Thymus (tissue), 11 donors: ENCODE measurements around the gene TP63. TPM values are rescaled to one million over a fixed set of nuclear protein-coding genes. Genes with fewer than 3 reads are reported as not detected.

Experiments
- DNase-seq, 9 donors: peaks; one replicate each; pipeline ENCODE4 v3.0.0-alpha.2; 2013; ENCODE audit warnings: low spot score in 9 of 9, low read depth in 6 of 9, missing footprints in 1 of 9
- H3K27ac ChIP-seq, 2 donors: one replicate each; pipeline ENCODE4 v1.5.1; 2013; ENCODE audit warnings: control low read depth in 1 of 2, low read depth in 1 of 2, low read length in 1 of 2, mild to moderate bottlenecking in 1 of 2, moderate library complexity in 1 of 2
- H3K27me3 ChIP-seq, 2 donors: one replicate each; pipeline ENCODE4 v1.5.1; 2013; ENCODE audit warnings: low read length in 1 of 2; ENCODE audit not compliant: control insufficient read depth in 2 of 2, insufficient read depth in 1 of 2
- H3K36me3 ChIP-seq, 2 donors: one replicate each; pipeline ENCODE4 v1.5.1; 2013; ENCODE audit warnings: low read length in 1 of 2, mild to moderate bottlenecking in 1 of 2, moderate library complexity in 1 of 2; ENCODE audit not compliant: control insufficient read depth in 2 of 2, insufficient read depth in 2 of 2
- H3K4me1 ChIP-seq, 2 donors: one replicate each; pipeline ENCODE4 v1.5.1; 2013; ENCODE audit warnings: low read length in 2 of 2; ENCODE audit not compliant: control insufficient read depth in 2 of 2, insufficient read depth in 2 of 2
- H3K4me3 ChIP-seq, 2 donors: one replicate each; pipeline ENCODE4 v1.5.1; 2013; ENCODE audit warnings: low read length in 2 of 2, control low read depth in 1 of 2, mild to moderate bottlenecking in 1 of 2
- H3K9me3 ChIP-seq, 2 donors: one replicate each; pipeline ENCODE4 v1.5.1; 2013; ENCODE audit warnings: low read length in 1 of 2, mild to moderate bottlenecking in 1 of 2; ENCODE audit not compliant: control insufficient read depth in 2 of 2, insufficient read depth in 1 of 2
- WGBS: extraction: QIAGEN DNeasy Blood & Tissue Kit; methylation state at CpG from one replicate; pipeline ENCODE4 v1.1.7; 2013; 5-methylcytosine and 5-hydroxymethylcytosine counted together
- polyA plus RNA-seq: library from polyadenylated mRNA; stranded (reverse); fragments of 200-250 nt; gene quantifications from one replicate; pipeline ENCODE4 v1.2.3, GENCODE V29; 2013
- total RNA-seq: library from RNA; stranded (reverse); fragments of 120-200 nt; gene quantifications from one replicate; pipeline ENCODE4 v1.2.4, GENCODE V29; 2013
- donor health status: healthy.

TP63 gene
- total and polyA plus RNA-seq, 2 donors, result 17.3 to 47.1 TPM

DNA sequence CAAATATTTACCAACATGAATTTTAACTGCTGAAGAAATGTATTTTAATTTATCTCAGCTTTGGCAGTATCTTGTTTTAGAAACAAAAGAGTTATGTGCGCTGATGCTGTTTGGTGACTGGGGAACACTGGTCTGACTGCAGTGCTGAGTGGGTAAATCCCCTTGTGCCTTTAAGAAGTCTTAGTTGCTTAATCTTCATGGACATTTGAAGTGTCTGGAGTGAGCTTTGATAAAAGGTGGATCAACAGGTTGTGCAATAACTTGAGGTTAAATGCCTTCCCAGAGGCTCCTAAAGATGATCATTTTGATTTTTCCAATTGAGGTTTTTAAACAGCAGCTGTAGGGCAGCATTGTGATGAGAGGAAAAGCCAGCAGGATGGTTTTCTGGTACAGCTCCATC is 68.7 kb downstream of the TP63 start:
- no peaks in the 10 kb centered on the region for H3K9me3 ChIP-seq
- 96% methylated on average over 1 of the region's 1 CpG for WGBS
- no peaks in the 10 kb centered on the region for H3K36me3 ChIP-seq
- no peaks in the 10 kb centered on the region for H3K27me3 ChIP-seq
- H3K4me1 ChIP-seq, result no peaks in the 10 kb centered on the region
- H3K4me3 ChIP-seq, result no peak overlapping the region
- H3K27ac ChIP-seq, result no peak overlapping the region
- no peak for DNase-seq

GRCh38 chr3:189702066-189702646 is 71.0 kb downstream of the TP63 start:
- H3K4me3 ChIP-seq, result no peak overlapping the region
- no peak overlapping the region for H3K27ac ChIP-seq
- H3K36me3 ChIP-seq, result no peaks in the 10 kb centered on the region
- no peaks in the 10 kb centered on the region for H3K9me3 ChIP-seq
- no peaks in the 10 kb centered on the region for H3K27me3 ChIP-seq
- no peak for DNase-seq
- H3K4me1 ChIP-seq, result no peaks in the 10 kb centered on the region
- WGBS, result 96% methylated on average over 1 of the region's 1 CpG

GRCh38 chr3:189703865-189704264 is 72.7 kb downstream of the TP63 start:
- no peak for DNase-seq
- WGBS, result 48% methylated on average over 1 of the region's 1 CpG
- Histone ChIP-seq H3K27me3 (no peaks in the 10 kb centered on the region), H3K4me1 (no peaks in the 10 kb centered on the region), H3K27ac (no peak overlapping the region), H3K9me3 (no peaks in the 10 kb centered on the region), H3K36me3 (no peaks in the 10 kb centered on the region), H3K4me3 (no peak overlapping the region)

DNA sequence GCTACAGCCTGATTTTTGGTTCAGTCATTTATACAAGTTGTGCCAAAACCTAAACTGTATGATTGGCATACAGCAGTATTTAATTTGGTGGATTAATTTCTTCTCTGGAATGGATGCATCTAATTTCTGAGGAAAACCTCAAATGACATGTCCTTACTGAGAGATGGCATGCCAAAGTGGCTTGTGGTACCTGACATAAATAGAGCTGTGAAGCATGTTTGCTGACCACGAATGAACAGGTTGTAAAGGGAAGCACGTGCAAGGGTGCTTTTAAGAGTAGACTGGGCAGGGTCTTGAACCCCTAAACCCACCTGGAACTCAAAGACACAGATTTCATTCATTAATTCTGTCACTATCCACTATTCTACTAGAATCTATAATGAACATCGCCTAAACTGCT is 77.2 kb downstream of the TP63 start:
- Histone ChIP-seq H3K27ac (no peak overlapping the region), H3K36me3 (no peaks in the 10 kb centered on the region), H3K27me3 (no peaks in the 10 kb centered on the region), H3K9me3 (no peaks in the 10 kb centered on the region), H3K4me3 (no peak overlapping the region), H3K4me1 (no peaks in the 10 kb centered on the region)
- 72% methylated on average over 3 of the region's 3 CpGs for WGBS
- no peak for DNase-seq

DNA sequence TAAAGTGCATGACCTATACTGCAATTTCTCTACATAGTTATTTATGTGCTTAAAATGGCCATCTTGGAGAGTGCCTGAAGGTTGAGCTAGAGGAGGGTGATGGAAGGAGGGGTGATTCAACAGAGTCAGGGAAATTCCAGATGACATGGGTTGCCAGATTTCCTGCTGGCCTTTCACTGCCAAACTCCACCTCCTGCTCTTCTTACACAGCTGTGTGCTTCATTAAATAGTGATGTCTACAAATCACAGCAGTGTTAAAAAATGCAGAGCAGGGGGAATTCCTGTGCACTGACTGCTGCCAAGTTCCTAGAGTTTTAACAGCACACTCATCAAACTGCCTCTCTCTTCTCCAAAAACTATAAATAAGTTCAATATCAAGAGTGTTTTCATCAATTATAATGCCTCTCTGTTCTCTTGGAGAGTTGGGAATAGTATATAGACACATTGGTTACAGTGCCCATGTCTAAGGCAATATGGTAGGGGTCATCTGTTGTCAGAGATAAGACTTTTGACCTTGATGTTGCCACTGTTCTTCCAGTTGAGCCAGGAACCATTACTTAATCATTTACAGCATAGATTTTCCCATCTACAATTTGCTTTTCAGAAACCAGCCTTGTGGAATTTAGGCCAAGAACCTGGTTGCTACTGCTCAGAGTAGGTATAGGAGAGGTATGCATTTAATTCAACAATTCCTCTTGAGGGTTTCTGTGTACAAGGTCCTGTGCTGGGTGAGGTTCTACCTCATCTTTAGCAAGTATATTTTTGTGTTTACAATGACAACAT is 79.6 kb downstream of the TP63 start:
- H3K27ac ChIP-seq, result peak overlapping the region in 1 of 2 donors; percentile 78
- no peaks in the 10 kb centered on the region for H3K9me3 ChIP-seq
- H3K4me1 ChIP-seq, result peaks cover 0 to 3% of the 10 kb centered on the region in 2 donors
- no peaks in the 10 kb centered on the region for H3K27me3 ChIP-seq
- no peaks in the 10 kb centered on the region for H3K36me3 ChIP-seq
- no peak overlapping the region for H3K4me3 ChIP-seq
- DNase-seq, result peak in 4 of 9 donors; percentile 5 to 36 (median 10)

DNA sequence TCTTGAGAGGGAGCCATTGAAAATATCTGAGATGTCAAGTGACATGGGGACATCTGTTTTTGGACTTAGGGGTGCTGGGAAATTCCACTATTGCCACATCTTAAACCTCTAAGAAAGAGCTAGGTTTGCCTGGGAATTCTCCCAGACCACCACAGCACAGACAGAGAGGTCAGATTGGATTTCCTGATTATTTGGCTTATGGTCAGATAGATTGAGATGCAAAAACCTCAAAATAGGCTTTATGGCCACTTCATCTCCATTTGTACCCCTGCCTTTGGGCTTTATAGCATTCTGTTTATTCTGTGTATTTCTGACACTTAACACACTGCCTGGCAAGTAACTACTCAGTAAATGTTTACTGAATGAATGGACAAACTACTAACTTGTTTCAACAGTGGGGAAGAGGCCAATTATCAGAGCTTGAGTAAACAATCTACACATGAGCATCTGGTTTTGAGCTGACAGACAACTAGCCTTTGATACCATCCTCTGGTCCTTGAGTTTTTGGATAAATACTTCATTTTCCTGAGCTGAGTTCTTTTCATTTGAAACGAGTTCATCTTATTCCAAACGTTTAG is 81.8 kb downstream of the TP63 start:
- Histone ChIP-seq H3K4me1 (peaks cover 0 to 3% of the 10 kb centered on the region in 2 donors), H3K4me3 (no peak overlapping the region), H3K9me3 (no peaks in the 10 kb centered on the region), H3K27me3 (no peaks in the 10 kb centered on the region), H3K27ac (no peak overlapping the region), H3K36me3 (no peaks in the 10 kb centered on the region)
- DNase-seq, result no peak
- 94% methylated on average over 2 of the region's 2 CpGs for WGBS

- H3K36me3 ChIP-seq, result no peaks in the 10 kb centered on the region
- no peaks in the 10 kb centered on the region for H3K9me3 ChIP-seq
- H3K27ac ChIP-seq, result no peak overlapping the region
- no peak for DNase-seq
- no peaks in the 10 kb centered on the region for H3K27me3 ChIP-seq
- peaks cover 0 to 3% of the 10 kb centered on the region in 2 donors for H3K4me1 ChIP-seq
- 66% methylated on average over 5 of the region's 5 CpGs for WGBS
- no peak overlapping the region for H3K4me3 ChIP-seq
These were observed 84.1 kb downstream of the TP63 start for GRCh38 chr3:189714991-189715961.

DNA sequence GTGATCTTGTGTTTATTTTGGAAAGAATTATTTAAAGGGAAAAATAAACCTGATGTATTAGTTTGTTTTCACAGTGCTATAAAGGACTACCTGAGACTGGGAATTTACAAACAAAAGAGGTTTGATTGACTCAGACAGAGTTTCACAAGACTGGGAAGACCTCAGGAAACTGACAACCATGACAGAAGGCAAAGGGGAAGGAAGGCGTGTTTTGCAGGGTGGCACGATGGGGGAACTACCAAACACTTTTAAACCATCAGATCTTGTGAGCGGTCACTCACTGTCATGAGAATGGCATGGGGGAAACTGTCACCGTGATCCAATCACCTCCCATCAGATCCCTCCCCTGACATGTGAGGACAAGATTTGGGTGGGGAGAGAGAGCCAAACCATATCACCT is 87.0 kb downstream of the TP63 start:
- 62% methylated on average over 4 of the region's 4 CpGs for WGBS
- DNase-seq, result no peak
- H3K36me3 ChIP-seq, result no peaks in the 10 kb centered on the region
- no peaks in the 10 kb centered on the region for H3K27me3 ChIP-seq
- no peak overlapping the region for H3K27ac ChIP-seq
- H3K4me1 ChIP-seq, result peaks cover 0 to 3% of the 10 kb centered on the region in 2 donors
- no peaks in the 10 kb centered on the region for H3K9me3 ChIP-seq
- H3K4me3 ChIP-seq, result no peak overlapping the region
